Heart left ventricle (tissue), 13 donors: ENCODE results near the gene MYH14.

ENCODE experiments used
- POLR2A ChIP-seq, 2 donors: fragments of 450-650 bp; IDR thresholded peaks; one replicate each; pipeline ENCODE4 v1.6.1; 2017; ENCODE audit warnings: antibody characterized with exemption in 2 of 2, mild to moderate bottlenecking in 2 of 2, moderate library complexity in 2 of 2
- TF ChIP-seq, protein P1 (sequence below), 12 donors: fragments of 200-600 bp; sonication (generic) in 4 of 12; IDR thresholded peaks; one replicate each; pipeline versions ENCODE4 v1.5.0 to v1.8.0; 2018 to 2022; ENCODE audit warnings: antibody characterized with exemption in 12 of 12, mild to moderate bottlenecking in 5 of 12
- donor health status: ischemic (EF 13 %, LVEDD 7.1; RV severe dilation, severe dysfunction).
- donor health status: DM: no; HTN: yes; CAD: no.
- donor health status: DM: no; HTN: no; CAD: no.
- donor health status: ischemic (EF 25% LVEDD 6.9; RV normal size, moderate dysfunction).
- donor health status: ischemic (EF 25% LVEDD 5.7; RV mildly dilated, moderate dysfunction).
- donor health status: ischemic (EF 35%, LVEDD 5.7; RV mildly dilated, moderate dysfunction).
- donor health status: nonischemic (EF 11% LVEDD 7.7; RV severe dilation, severe dysfunction).
- donor health status: DM: yes; HTN: yes; CAD: no.
- donor health status: PGD.
- donor health status: ischemic (EF 29% LVEDD 5.4; RV normal size, mild dysfunction).
- donor health status: nonischemic (EF 23%, LVEDD 6.1; RV moderate dilation, normal function).

DNA sequence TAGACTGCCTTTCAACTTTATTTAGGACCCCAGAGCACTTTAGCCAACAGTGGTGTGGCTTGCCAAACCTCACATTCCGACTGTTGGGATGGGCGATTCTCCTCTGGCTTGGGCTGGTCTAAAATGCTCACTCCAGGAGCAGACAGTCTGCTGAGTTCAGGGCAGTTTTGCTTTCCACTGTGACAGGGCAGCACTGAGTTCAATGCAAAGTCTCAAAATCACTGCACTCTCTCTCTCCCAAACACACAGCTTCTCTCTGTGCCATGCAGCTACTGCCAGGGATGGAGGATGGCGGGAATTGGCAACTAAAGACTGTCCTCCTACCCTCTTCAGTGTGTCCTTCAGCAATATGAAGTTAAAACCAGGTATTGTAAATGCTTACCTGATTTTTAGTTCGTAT is 148.8 kb downstream of the MYH14 start:
- TF ChIP-seq, protein P1, sequence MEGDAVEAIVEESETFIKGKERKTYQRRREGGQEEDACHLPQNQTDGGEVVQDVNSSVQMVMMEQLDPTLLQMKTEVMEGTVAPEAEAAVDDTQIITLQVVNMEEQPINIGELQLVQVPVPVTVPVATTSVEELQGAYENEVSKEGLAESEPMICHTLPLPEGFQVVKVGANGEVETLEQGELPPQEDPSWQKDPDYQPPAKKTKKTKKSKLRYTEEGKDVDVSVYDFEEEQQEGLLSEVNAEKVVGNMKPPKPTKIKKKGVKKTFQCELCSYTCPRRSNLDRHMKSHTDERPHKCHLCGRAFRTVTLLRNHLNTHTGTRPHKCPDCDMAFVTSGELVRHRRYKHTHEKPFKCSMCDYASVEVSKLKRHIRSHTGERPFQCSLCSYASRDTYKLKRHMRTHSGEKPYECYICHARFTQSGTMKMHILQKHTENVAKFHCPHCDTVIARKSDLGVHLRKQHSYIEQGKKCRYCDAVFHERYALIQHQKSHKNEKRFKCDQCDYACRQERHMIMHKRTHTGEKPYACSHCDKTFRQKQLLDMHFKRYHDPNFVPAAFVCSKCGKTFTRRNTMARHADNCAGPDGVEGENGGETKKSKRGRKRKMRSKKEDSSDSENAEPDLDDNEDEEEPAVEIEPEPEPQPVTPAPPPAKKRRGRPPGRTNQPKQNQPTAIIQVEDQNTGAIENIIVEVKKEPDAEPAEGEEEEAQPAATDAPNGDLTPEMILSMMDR (IDR thresholded peaks at IDR 0.05) = no peak
- no peak for TF ChIP-seq POLR2A (IDR thresholded peaks at IDR 0.05)
